Activated CD4-positive, alpha-beta T cell treated with anti-CD3 and anti-CD28 coated beads, Interleukin-2, amount 50 U/mL, for 48 hours (primary cell): ENCODE data around the gene RPTOR.

Experiments
- DNase-seq, 2 experiments: peaks; one replicate each; pipeline ENCODE4 v3.0.0-alpha.2; 2020

Gene RPTOR

GRCh38 chr17:80992948-80993624 is 448.4 kb downstream of the RPTOR start:
- no peak for DNase-seq

GRCh38 chr17:80995131-80995530 is 450.5 kb downstream of the RPTOR start:
- DNase-seq, result no peak

- no peak for DNase-seq
These were observed 452.0 kb downstream of the RPTOR start for GRCh38 chr17:80996422-80997305.

GRCh38 chr17:80997424-80998117 is 452.9 kb downstream of the RPTOR start:
- DNase-seq, result no peak

- no peak for DNase-seq
These were observed 453.6 kb downstream of the RPTOR start for GRCh38 chr17:80998118-80998747.

GRCh38 chr17:80998748-80999535 is 454.3 kb downstream of the RPTOR start:
- no peak for DNase-seq

- DNase-seq, result no peak
These were observed 455.1 kb downstream of the RPTOR start for GRCh38 chr17:80999536-81000333.

GRCh38 chr17:81000334-81000630 is 455.6 kb downstream of the RPTOR start:
- DNase-seq, result no peak

GRCh38 chr17:81000631-81001357 is 456.2 kb downstream of the RPTOR start:
- DNase-seq, result no peak

GRCh38 chr17:81002013-81002384 is 457.4 kb downstream of the RPTOR start:
- no peak for DNase-seq

GRCh38 chr17:81002409-81003361 is 458.0 kb downstream of the RPTOR start:
- DNase-seq, result no peak

- no peak for DNase-seq
These were observed 459.3 kb downstream of the RPTOR start for GRCh38 chr17:81003711-81004475.

- no peak for DNase-seq
These were observed 462.3 kb downstream of the RPTOR start for GRCh38 chr17:81006891-81007290.

- DNase-seq, result no peak
These were observed 463.5 kb downstream of the RPTOR start for GRCh38 chr17:81008140-81008539.

GRCh38 chr17:81009136-81009535 is 464.5 kb downstream of the RPTOR start:
- no peak for DNase-seq

GRCh38 chr17:81010935-81011334 is 466.3 kb downstream of the RPTOR start:
- DNase-seq, result no peak

- DNase-seq, result no peak
These were observed 467.3 kb downstream of the RPTOR start for GRCh38 chr17:81011951-81012350.

GRCh38 chr17:81012574-81013447 is 468.2 kb downstream of the RPTOR start:
- no peak for DNase-seq
